ENCODE measurements around the gene ZNF358. TPM values are rescaled to one million over a fixed set of nuclear protein-coding genes. Genes with fewer than 3 reads are reported as not detected.
A peak's percentile ranks its signal among the peaks of the same experiment; 100 is the strongest.

The ZNF358 gene
- total and polyA plus RNA-seq, 2 donors (not counting 3 experiments of a cell fraction or from before 2014, with no cell fraction given), result 51.2 to 83.2 TPM

DNA sequence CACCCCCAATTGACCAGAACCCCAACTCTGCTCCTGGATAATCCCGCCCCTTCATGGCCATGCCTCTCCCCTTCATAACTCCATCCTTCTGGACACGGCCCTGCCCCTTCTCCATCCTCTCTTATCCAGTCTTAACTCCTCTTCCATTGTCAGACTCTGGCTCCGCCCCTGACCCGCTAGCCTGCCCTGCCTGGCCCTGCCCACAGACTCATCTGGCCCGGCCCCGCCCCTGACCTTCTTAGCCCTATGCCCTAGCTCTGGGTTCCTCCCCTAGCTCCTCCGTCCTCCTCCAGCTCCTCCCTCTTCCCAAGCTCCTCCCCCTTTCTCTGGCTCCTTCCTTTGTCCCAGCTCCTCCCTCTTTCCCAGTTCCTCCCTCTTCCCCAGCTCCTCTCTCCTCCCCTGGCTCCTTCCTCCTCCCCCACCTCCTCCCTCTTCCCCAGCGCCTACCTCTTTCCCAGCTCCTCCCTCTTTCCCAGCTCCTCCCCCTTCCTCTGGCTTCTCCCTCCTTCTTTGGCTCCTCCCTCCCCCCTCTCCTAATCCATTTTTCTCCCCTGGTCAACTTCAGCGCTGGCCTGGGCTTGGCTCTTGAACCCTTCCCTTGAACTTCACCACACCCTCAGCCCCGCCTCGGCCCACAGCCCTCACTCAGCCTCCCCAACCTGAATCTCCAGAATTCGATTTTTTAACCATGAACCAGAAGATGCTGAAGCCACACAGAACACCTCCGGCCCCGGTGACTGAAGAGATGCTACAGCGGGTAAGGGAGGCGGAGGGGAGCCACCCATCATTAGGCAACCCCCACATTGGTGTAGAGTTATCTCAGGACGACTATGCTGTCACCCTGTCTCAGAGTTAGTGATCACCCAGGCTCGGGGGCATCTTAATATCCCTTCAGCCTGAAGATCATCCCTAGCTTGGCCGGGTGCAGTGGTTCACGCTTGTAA is 9.2 kb upstream of the ZNF358 start:
- DNase-seq (ENCODE audit: low read depth, low spot score) (peak; percentile 63), FAIRE-seq (peak; percentile 80)
- dilution Hi-C loops (cut with MboI; ENCODE audit: extremely low pct_ligation_motif_present, low sequenced_read_pairs) (no loop called here), intact Hi-C loops (cut with micrococcal nuclease) (no loop called here)
- no peaks in the 10 kb centered on the region for H4K20me1 ChIP-seq (replicated peaks; ENCODE audit: control insufficient read depth, extremely low read depth, insufficient read depth, low read length)
- no peaks in the 10 kb centered on the region for H3K4me1 ChIP-seq (ENCODE audit: control insufficient read depth, extremely low read depth, insufficient read depth, low read length)
- no peak overlapping the region for H3K4me3 ChIP-seq (replicated peaks in 1 of 3; ENCODE audit: insufficient read depth in 1 of 3, low read depth in 1 of 3, low read length in 3 of 3)
- H3K9me1 ChIP-seq (replicated peaks; ENCODE audit: control insufficient read depth, extremely low read depth, insufficient read depth, low read length), result no peaks in the 10 kb centered on the region
- no peaks in the 10 kb centered on the region for H3K9me3 ChIP-seq (replicated peaks; ENCODE audit: control insufficient read depth, insufficient read depth, low read length)
- ChIA-PET CTCF (interaction anchor here (0.6 to 3.4 kb wide), 6 partner anchors 9 to 34 kb away, joined by 3 to 20 read pairs (median 4); partner anchors contain the start of gene ZNF358), POLR2A (no interaction called here)
- BruUV-seq (replicated peaks), result no TSS peak
- H3K4me2 ChIP-seq (ENCODE audit: insufficient read depth, low read length), result no peak overlapping the region
- H3K27me3 ChIP-seq (ENCODE audit: control insufficient read depth in 2 of 2, insufficient read depth in 2 of 2, low read length in 2 of 2), result peaks cover 0 to 3% of the 10 kb centered on the region in 2 experiments
- peak overlapping the region; percentile 80 for H2AFZ ChIP-seq (ENCODE audit: low read depth, low read length)
- no peaks in the 10 kb centered on the region for H3K79me2 ChIP-seq (ENCODE audit: control insufficient read depth, insufficient read depth, low read length)
- no peak for TF ChIP-seq POLR2AphosphoS5 (IDR thresholded peaks at IDR 0.05; ENCODE audit: insufficient read depth, low read depth, low read length)
- TF ChIP-seq GATA2 (IDR thresholded peaks at IDR 0.05; ENCODE audit: insufficient read depth, insufficient read length, low read depth, low read length), result no peak
- TF ChIP-seq JUN (IDR thresholded peaks at IDR 0.05; ENCODE audit: borderline replicate concordance, insufficient read depth, insufficient read length, low read depth), result no peak
- no peak for TF ChIP-seq FOS (IDR thresholded peaks at IDR 0.05; ENCODE audit: borderline replicate concordance, insufficient read depth, low read length)
- TF ChIP-seq CTCF (IDR thresholded peaks at IDR 0.05; ENCODE audit: extremely low read depth in 1 of 2, insufficient read depth in 1 of 2, low read depth in 1 of 2, low read length in 2 of 2), result no peak
- H3K9ac ChIP-seq (replicated peaks; ENCODE audit: extremely low read depth, insufficient read depth, low read length), result no peak overlapping the region
- no peaks in the 10 kb centered on the region for H3K36me3 ChIP-seq (ENCODE audit: control insufficient read depth in 2 of 2, extremely low read depth in 1 of 2, insufficient read depth in 2 of 2, low read length in 2 of 2)
- no peak overlapping the region for H3K27ac ChIP-seq (ENCODE audit: insufficient read depth, low read depth, low read length)
